Right ventricle myocardium superior (tissue), 1 donor: ENCODE measurements around the gene LSM12. TPM values are rescaled to one million over a fixed set of nuclear protein-coding genes. Genes with fewer than 3 reads are reported as not detected.
"Not testable (repeated sequence)": the region's sequence is repeated elsewhere in the genome, so short reads cannot be mapped to it uniquely, and the experiment has no call there.

Experiments
- ATAC-seq: fragments of 200-7000 bp; cut with Tn5 transposase; one replicate; pipeline ENCODE4 v1.9.1; 2020; ENCODE audit warnings: mild to moderate bottlenecking; ENCODE audit not compliant: poor library complexity
- DNase-seq: peaks from one replicate; pipeline ENCODE4 v3.0.0-alpha.2; 2020
- intact Hi-C: fragments of 100-400 bp; cut with DNase I; formaldehyde crosslinking; loops from one replicate; pipeline ENCODE4 v1.11.2; 2022
- total RNA-seq: library from RNA; stranded (reverse); fragmentation: NEBNext Ultra II Directional; extraction: Animal tissue kit (Norgen Biotek cat#: 25700); gene quantifications from one replicate; pipeline ENCODE4 v1.2.1, GENCODE V29; 2021
- donor health status: DM: no; HTN: yes; CAD: no; lungs with severe emphysema.

LSM12 gene
- total RNA-seq, 1 donor from 2014 or later: 46.1 TPM

DNA sequence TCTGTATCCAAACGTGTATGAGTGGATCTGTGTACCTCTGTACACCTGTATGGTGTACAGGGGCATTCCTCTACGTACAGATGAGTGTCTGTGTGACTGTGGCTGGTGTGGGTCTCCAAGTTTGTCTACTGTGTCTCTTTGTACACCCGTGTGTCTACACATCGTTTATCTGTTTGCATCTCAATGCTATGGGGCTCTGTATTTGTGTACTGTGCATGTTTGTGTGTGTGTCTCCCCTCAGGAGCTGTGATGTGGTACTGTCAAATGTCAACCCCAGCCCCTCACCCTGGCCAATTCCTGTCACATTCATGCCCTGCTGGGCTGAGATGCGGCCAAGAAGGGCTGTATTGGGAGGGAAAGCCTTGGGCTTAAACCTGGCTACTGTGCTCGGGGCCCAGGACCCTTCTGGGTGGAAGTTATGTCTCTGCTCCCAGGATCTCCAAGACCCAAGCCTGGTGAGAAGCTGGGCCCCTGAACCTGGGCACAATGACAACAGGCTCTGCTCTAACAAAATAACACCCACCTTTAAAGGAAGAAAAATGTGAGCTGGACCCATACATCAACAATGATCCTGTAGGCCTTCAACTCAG, 65.5 kb downstream of the LSM12 start:
- no peak for ATAC-seq
- intact Hi-C loops: no loop called here
- no peak for DNase-seq

- intact Hi-C loops: no loop called here
- ATAC-seq (no peak), DNase-seq (no peak)
Observed at GRCh38 chr17:44000141-44000860, 66.2 kb downstream of the LSM12 start.

GRCh38 chr17:43999024-43999423, 67.4 kb downstream of the LSM12 start:
- ATAC-seq (no peak), DNase-seq (no peak)
- intact Hi-C loops: no loop called here

DNA sequence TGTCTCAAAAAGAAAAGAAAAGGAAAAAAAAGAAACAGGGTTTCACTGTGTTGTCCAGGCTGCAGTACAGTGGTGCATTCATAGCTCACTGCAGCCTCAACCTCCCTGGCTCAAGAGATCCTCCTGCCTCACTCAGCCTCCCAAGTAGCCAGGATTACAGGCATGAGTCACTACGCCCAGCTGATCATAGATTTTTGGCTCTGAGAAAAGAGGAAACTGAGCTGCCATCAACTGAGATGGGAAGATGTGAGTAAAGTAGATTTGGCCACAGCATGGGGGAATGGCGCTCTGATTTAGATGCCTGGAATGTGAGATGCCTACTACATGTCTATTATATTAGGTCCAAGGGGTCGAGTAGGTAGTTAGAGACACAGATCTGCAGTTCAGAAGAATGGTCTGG, 67.9 kb downstream of the LSM12 start:
- no peak for ATAC-seq
- no peak for DNase-seq
- intact Hi-C loops: no loop called here

DNA sequence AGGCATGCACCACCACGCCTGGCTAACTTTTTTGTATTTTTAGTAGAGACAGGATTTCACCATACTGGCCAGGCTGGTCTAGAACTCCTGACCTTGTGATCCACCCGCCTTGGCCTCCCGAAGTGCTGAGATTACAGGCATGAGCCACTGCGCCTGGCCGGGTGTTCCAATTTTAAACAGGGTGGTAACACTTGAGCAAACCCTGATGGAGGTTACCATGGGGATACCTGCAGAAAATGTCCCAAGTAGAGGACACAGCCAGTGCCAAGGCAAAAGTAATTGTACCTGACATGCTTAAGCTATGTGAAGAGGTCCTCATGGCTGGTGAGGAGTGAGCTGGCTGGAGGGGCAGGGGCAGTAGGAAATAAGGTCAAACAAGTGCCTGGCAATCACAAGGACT, 69.3 kb downstream of the LSM12 start:
- ATAC-seq, intact Hi-C loops, DNase-seq: not testable (repeated sequence)

DNA sequence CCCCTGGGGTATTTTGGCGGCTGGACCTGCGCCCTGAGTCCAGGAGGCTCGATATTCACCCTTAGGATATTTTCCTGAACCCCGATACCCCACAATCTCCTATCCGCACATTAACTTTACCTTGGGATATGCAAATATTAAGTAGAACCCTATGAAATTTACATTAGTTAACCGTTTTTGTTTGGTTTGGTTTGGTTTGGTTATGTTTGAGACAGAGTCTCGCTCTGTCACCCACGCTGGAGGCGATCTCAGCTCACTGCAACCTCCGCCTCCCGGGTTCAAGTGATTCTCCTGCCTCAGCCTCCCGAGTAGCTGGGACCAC, 71.4 kb downstream of the LSM12 start:
- ATAC-seq (no peak), DNase-seq (no peak)
- intact Hi-C loops: no loop called here

GRCh38 chr17:43994272-43995149, 72.0 kb downstream of the LSM12 start:
- ATAC-seq (peak; percentile 94), DNase-seq (peak; percentile 71)
- intact Hi-C loops: loop anchor here (5.0 kb wide), 1 partner anchor 52 kb away; the partner anchor contains the start of gene PPY

DNA sequence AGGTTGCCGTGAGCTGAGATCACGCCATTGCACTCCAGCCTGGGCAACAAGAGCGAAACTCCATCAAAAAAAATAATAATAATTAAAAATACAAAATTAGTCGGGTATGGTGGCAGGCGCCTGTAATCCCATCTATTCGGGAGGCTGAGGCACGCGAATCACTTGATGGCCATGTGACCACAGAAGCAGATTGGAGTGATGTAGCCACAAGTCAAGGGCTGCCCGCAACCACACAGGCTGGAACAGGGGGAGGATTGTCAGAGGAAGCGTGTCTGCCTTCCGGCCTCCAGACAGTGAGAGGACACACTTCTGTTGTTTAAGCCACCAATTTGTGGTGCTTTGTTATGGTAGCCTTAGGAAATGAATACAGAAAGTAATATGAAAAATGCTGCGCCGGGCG, 73.8 kb downstream of the LSM12 start:
- DNase-seq (no peak), ATAC-seq (no peak)
- intact Hi-C loops: loop anchor here (5.0 kb wide), 1 partner anchor 50 kb away; the partner anchor contains the start of gene PPY

DNA sequence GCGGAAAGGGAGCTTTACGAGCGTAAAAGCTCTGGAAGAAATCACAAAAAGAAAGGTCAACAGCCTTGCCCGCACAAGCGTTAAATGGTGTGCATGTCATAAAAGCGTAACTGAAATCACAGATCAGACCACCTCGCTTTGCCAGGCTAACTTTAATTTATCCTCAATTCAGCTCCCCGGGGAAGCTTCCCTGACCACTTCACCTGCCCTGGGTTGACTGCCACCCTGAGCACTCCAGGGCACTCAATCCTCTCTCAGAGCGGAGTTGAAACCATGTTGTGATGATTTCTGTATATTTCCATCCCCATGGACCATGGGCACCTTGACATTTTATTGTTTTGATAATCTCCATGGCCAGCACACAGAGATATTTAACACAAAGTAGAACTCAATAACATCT, 78.2 kb downstream of the LSM12 start:
- ATAC-seq: no peak
- no peak for DNase-seq
- intact Hi-C loops: no loop called here

- ATAC-seq: peak; percentile 67
- peak; percentile 20 for DNase-seq
- intact Hi-C loops: no loop called here
Observed at GRCh38 chr17:43987131-43988021, 79.1 kb downstream of the LSM12 start.

- no peak for DNase-seq
- peak; percentile 60 for ATAC-seq
- intact Hi-C loops: no loop called here
Observed at GRCh38 chr17:43986225-43986981, 80.1 kb downstream of the LSM12 start.

DNA sequence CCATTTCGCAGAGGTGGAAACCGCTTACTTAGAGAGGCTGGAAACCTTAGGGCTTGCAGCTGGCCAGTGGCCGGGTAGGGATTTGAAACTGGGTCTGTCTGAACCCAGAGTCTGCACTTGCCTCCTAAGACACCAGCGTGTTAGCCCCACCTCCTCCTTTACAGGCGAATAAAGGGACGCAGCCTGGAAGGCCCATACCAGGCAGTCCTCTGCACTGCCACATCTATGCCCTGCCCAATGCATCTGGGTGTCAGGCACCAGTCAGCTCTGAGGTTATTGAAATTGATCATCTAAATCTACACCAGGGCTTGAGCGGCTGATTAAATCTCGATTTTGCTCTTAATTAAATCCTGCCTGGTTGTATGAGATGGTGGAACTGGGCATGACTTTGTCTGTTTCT, 82.0 kb downstream of the LSM12 start:
- ATAC-seq (no peak), DNase-seq (no peak)
- intact Hi-C loops: no loop called here

Other genes starting within 250 kb of the LSM12 start
- 48.5 TPM for gene MPP3, start 233.5 kb downstream of the LSM12 start, total RNA-seq
- gene CD300LG, start 219.5 kb downstream of the LSM12 start, total RNA-seq: 17.5 TPM
- gene MPP2, start 159.1 kb downstream of the LSM12 start, total RNA-seq: 17.1 TPM
- gene PPY, start 124.2 kb downstream of the LSM12 start, total RNA-seq: not detected
- not detected for gene PYY, start 112.7 kb downstream of the LSM12 start, total RNA-seq
- 0.54 TPM for gene NAGS, start 62.0 kb downstream of the LSM12 start, total RNA-seq
- gene TMEM101, start 51.7 kb downstream of the LSM12 start, total RNA-seq: 21.3 TPM
- gene G6PC3, start 4.1 kb upstream of the LSM12 start, total RNA-seq: 26.0 TPM
- gene HDAC5, start 57.0 kb upstream of the LSM12 start, total RNA-seq: 67.7 TPM
- 0.59 TPM for gene HROB, start 75.3 kb upstream of the LSM12 start, total RNA-seq
- gene ASB16, start 104.0 kb upstream of the LSM12 start, total RNA-seq: 14.8 TPM
- gene TMUB2, start 120.3 kb upstream of the LSM12 start, total RNA-seq: 19.6 TPM
- 35.7 TPM for gene ATXN7L3, start 133.2 kb upstream of the LSM12 start, total RNA-seq
- gene UBTF, start 153.0 kb upstream of the LSM12 start, total RNA-seq: 52.7 TPM
- 0.30 TPM for gene SLC4A1, start 201.5 kb upstream of the LSM12 start, total RNA-seq
- 0.22 TPM for gene RUNDC3A, start 241.9 kb upstream of the LSM12 start, total RNA-seq